Trophoblast cell (in vitro differentiated cells and primary cell): ENCODE results near the gene EBF3.

Source experiments
- DNase-seq, 2 donors: peaks; one replicate each; pipeline ENCODE4 v3.0.0-alpha.2; 2016
- H2AFZ ChIP-seq: 2 replicates; pipeline ENCODE4 v1.6.1; 2013; ENCODE audit warnings: low read length, moderate library complexity, mild to moderate bottlenecking; ENCODE audit not compliant: insufficient read depth, poor library complexity
- H2AK5ac ChIP-seq: 2 replicates; pipeline ENCODE4 v1.6.1; 2013; ENCODE audit warnings: mild to moderate bottlenecking, low read length
- H2BK120ac ChIP-seq: 2 replicates; pipeline ENCODE4 v1.6.1; 2013; ENCODE audit warnings: low read length, mild to moderate bottlenecking, moderate library complexity; ENCODE audit not compliant: insufficient read depth, poor library complexity
- H2BK12ac ChIP-seq: 2 replicates; pipeline ENCODE4 v1.6.1; 2013; ENCODE audit warnings: mild to moderate bottlenecking, low read length, moderate library complexity
- H2BK5ac ChIP-seq: 2 replicates; pipeline ENCODE4 v1.6.1; 2013; ENCODE audit warnings: low read length, low read depth, moderate library complexity, mild to moderate bottlenecking; ENCODE audit not compliant: poor library complexity
- H3K14ac ChIP-seq: 2 replicates; pipeline ENCODE4 v1.6.1; 2013; ENCODE audit warnings: mild to moderate bottlenecking, low read length
- H3K18ac ChIP-seq: 2 replicates; pipeline ENCODE4 v1.6.1; 2013; ENCODE audit warnings: mild to moderate bottlenecking, low read length
- H3K23ac ChIP-seq: 2 replicates; pipeline ENCODE4 v1.6.1; 2013; ENCODE audit warnings: low read length
- H3K27ac ChIP-seq: 2 replicates; pipeline ENCODE4 v1.5.1; 2013; ENCODE audit warnings: low read depth, mild to moderate bottlenecking, inconsistent platforms, low read length, moderate library complexity
- H3K27me3 ChIP-seq: 2 replicates; pipeline ENCODE4 v1.6.1; 2013; ENCODE audit warnings: inconsistent platforms, mild to moderate bottlenecking, low read length, moderate library complexity; ENCODE audit not compliant: insufficient read depth
- H3K36me3 ChIP-seq, 2 experiments: 1 replicate in 1 of 2; 2 replicates in 1 of 2; pipeline ENCODE4 v1.6.1; 2013; ENCODE audit warnings: low read length in 2 of 2, mild to moderate bottlenecking in 2 of 2, moderate library complexity in 1 of 2; ENCODE audit not compliant: insufficient read depth in 2 of 2, control insufficient read depth in 1 of 2
- H3K4ac ChIP-seq: 2 replicates; pipeline ENCODE4 v1.6.1; 2013; ENCODE audit warnings: low read depth, mild to moderate bottlenecking, low read length, moderate library complexity
- H3K4me1 ChIP-seq, 2 experiments: 1 replicate in 1 of 2; 2 replicates in 1 of 2; pipeline ENCODE4 v1.6.1; 2013; ENCODE audit warnings: low read length in 2 of 2, mild to moderate bottlenecking in 2 of 2, moderate library complexity in 1 of 2; ENCODE audit not compliant: insufficient read depth in 2 of 2, control insufficient read depth in 1 of 2
- H3K4me2 ChIP-seq: 2 replicates; pipeline ENCODE4 v1.6.1; 2013; ENCODE audit warnings: inconsistent platforms, mild to moderate bottlenecking, low read length, moderate library complexity
- H3K4me3 ChIP-seq: 2 replicates; pipeline ENCODE4 v1.5.1; 2013; ENCODE audit warnings: mild to moderate bottlenecking, low read depth, low read length, inconsistent platforms
- H3K79me1 ChIP-seq: one replicate; pipeline ENCODE4 v1.6.1; 2013; ENCODE audit warnings: low read length
- H3K79me2 ChIP-seq: 2 replicates; pipeline ENCODE4 v1.6.1; 2013; ENCODE audit warnings: low read length, mild to moderate bottlenecking; ENCODE audit not compliant: control insufficient read depth, insufficient read depth, poor library complexity
- H3K9ac ChIP-seq: 2 replicates; pipeline ENCODE4 v1.6.1; 2013; ENCODE audit warnings: mild to moderate bottlenecking, low read length
- H3K9me3 ChIP-seq: 2 replicates; pipeline ENCODE4 v1.6.1; 2013; ENCODE audit warnings: low read depth, mild to moderate bottlenecking, control low read depth, inconsistent platforms, low read length; ENCODE audit not compliant: insufficient read depth
- H4K12ac ChIP-seq: 2 replicates; pipeline ENCODE4 v1.6.1; 2013; ENCODE audit warnings: low read depth, mild to moderate bottlenecking, low read length, moderate library complexity
- H4K8ac ChIP-seq: 2 replicates; pipeline ENCODE4 v1.6.1; 2013; ENCODE audit warnings: low read depth, mild to moderate bottlenecking, low read length, moderate library complexity
- H4K91ac ChIP-seq: one replicate; pipeline ENCODE4 v1.6.1; 2013; ENCODE audit warnings: low read depth, mild to moderate bottlenecking, low read length, moderate library complexity
- WGBS: extraction: QIAGEN DNeasy Blood & Tissue Kit; methylation state at CpG from one replicate; pipeline ENCODE4 v1.1.7; 2013; ENCODE audit warnings: missing lambda C conversion rate; ENCODE audit not compliant: insufficient read length, insufficient coverage; ENCODE audit errors: extremely low coverage; 5-methylcytosine and 5-hydroxymethylcytosine counted together

EBF3 gene

DNA sequence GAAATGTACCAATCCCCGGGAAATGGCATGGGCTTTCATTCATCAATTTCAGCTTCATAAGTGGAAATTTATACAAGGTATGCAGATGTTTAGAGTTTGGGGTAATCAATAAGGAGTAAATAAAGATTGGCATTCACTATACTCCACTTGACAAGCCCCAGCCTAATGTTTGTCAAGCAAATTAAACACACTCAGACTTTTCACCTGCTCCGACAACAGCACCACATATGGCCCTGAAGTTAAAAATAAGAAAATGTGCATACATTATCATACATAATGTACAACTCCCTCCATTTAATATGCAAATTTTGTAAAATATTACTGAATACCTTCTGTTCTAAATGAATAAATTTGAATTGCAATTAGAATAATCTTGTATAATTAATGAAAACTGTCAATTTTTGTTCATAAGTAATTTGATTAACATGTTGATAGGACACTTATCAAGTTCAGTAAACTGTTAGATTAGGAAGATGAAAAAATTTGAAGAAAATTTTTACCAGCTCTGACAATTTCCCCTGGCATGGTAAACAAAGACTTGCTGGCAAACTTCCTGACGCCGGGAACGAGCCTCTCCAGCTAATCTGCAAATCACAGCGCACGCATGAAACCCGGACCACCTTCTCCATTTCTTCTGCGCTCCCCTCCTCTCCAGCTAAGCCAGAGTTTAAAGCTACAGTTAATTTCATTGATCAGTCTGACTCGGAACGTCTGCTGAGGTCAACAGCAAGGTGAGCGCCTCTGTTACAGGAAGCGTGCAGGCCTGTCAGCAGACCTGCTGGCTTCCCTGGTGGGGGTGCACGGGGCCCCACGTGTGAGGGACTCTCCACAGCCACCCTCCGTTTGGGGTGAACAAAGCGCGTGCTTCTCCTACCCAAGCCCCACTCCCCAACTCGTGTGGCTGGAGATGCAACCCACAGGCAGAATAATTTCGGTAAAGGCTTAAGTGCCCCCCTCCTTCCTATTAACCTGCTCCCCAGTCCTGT lies 70.7 kb downstream of the EBF3 start:
- H4K8ac ChIP-seq: no peak overlapping the region
- H2AK5ac ChIP-seq: no peak overlapping the region
- peaks cover 4% of the 10 kb centered on the region for H3K9me3 ChIP-seq
- H2BK12ac ChIP-seq: no peak overlapping the region
- H3K4me1 ChIP-seq: no peaks in the 10 kb centered on the region
- no peak overlapping the region for H2BK120ac ChIP-seq
- H3K14ac ChIP-seq: no peak overlapping the region
- no peaks in the 10 kb centered on the region for H3K27me3 ChIP-seq
- H4K12ac ChIP-seq: no peak overlapping the region
- no peak overlapping the region for H3K9ac ChIP-seq
- no peaks in the 10 kb centered on the region for H3K36me3 ChIP-seq
- H2AFZ ChIP-seq: no peak overlapping the region
- no peaks in the 10 kb centered on the region for H3K79me1 ChIP-seq
- no peaks in the 10 kb centered on the region for H3K79me2 ChIP-seq
- H4K91ac ChIP-seq: no peak overlapping the region
- H3K23ac ChIP-seq: no peak overlapping the region
- H2BK5ac ChIP-seq: no peak overlapping the region
- no peak overlapping the region for H3K27ac ChIP-seq
- no peak overlapping the region for H3K4me3 ChIP-seq
- no peak for DNase-seq
- no peak overlapping the region for H3K18ac ChIP-seq
- no CpG with 5 or more reads among the region's 20 CpGs for WGBS
- no peak overlapping the region for H3K4ac ChIP-seq
- no peak overlapping the region for H3K4me2 ChIP-seq

DNA sequence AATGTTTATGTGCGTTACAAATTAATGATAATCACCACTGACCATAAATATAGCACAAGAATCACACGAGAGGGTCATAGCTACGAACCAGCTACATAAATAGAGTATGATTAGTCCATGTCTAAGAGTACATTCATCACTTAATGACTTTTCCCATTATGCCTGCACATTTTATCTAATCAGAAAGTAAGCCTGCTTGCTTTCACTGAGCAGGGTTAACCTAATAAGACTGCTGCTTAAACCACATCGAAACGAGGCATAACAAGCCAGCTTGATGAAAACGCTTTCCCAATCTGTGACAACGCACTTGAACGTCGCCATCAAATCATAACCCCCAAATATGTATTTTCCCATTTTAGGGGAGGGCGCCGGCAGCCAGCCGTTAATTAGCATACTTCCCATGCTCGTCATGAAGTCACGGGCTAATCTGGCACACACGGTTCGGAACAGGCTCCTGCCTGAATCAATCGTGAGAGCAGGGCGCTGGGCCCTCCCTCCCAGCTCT lies 71.5 kb downstream of the EBF3 start:
- Histone ChIP-seq H2BK5ac (no peak overlapping the region), H3K9ac (no peak overlapping the region), H3K36me3 (no peaks in the 10 kb centered on the region), H4K91ac (no peak overlapping the region), H3K9me3 (peaks cover 4% of the 10 kb centered on the region), H3K18ac (no peak overlapping the region), H3K23ac (no peak overlapping the region), H3K4me1 (no peaks in the 10 kb centered on the region), H2AFZ (no peak overlapping the region), H3K79me2 (no peaks in the 10 kb centered on the region), H3K4ac (no peak overlapping the region), H3K27ac (no peak overlapping the region), H3K14ac (no peak overlapping the region), H2BK12ac (no peak overlapping the region), H4K8ac (no peak overlapping the region), H3K27me3 (no peaks in the 10 kb centered on the region), H3K4me3 (no peak overlapping the region), H4K12ac (no peak overlapping the region), H2BK120ac (no peak overlapping the region), H3K79me1 (no peaks in the 10 kb centered on the region), H2AK5ac (no peak overlapping the region), H3K4me2 (no peak overlapping the region)
- no CpG with 5 or more reads among the region's 18 CpGs for whole genome bisulfite sequencing
- DNase-seq: no peak

DNA sequence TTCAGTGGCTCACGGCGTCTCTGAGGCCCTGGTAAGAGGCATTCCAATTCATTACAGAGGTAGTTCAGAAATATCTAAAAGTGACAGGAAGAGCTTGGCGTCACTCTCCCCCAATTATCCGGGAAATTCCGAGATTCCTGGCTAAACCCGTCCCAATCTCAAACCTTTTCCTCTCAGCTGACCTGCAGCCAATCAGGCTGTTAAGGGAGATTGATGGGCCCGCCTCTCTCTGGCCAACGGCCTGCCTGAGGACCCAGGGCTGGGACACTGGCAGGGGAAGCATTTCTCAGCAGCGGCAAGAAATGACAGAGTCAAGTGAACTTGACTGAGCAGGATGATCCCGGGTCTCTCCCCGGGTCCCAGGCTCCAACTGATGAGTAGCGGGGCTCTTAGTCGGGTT lies 72.3 kb downstream of the EBF3 start:
- Histone ChIP-seq H3K27me3 (no peaks in the 10 kb centered on the region), H3K23ac (no peak overlapping the region), H4K12ac (no peak overlapping the region), H2AK5ac (no peak overlapping the region), H3K27ac (no peak overlapping the region), H2BK12ac (no peak overlapping the region), H4K91ac (no peak overlapping the region), H3K36me3 (no peaks in the 10 kb centered on the region), H4K8ac (no peak overlapping the region), H3K4ac (no peak overlapping the region), H2BK5ac (no peak overlapping the region), H3K4me3 (no peak overlapping the region), H3K18ac (no peak overlapping the region), H3K79me1 (no peaks in the 10 kb centered on the region), H2AFZ (no peak overlapping the region), H3K79me2 (no peaks in the 10 kb centered on the region), H3K14ac (no peak overlapping the region), H3K9ac (no peak overlapping the region), H3K9me3 (peaks cover 4% of the 10 kb centered on the region), H2BK120ac (no peak overlapping the region), H3K4me2 (no peak overlapping the region), H3K4me1 (no peaks in the 10 kb centered on the region)
- WGBS: no CpG with 5 or more reads among the region's 13 CpGs
- no peak for DNase-seq

DNA sequence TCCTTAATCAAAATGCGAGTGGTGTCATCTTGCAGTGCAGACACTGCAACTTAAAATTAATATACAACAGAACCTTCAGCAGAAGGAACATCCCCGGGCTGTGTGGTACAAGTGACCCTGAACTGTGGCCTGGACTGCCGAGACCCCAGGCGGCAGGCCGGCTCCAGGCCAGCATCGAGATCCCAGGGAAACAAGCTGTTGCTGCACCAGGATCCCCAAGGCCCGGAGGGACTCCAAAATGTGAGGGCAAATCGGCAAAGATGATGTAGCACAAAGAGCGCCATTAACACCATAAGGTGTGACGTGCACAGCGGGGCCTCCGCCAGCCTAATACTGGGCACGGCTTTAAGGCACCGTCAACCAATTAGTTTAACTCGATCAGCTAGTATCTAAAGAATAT lies 73.9 kb downstream of the EBF3 start:
- no peak overlapping the region for H2AK5ac ChIP-seq
- no peak overlapping the region for H2BK5ac ChIP-seq
- no peaks in the 10 kb centered on the region for H3K27me3 ChIP-seq
- no peak overlapping the region for H4K91ac ChIP-seq
- H4K12ac ChIP-seq: no peak overlapping the region
- no peak overlapping the region for H3K4ac ChIP-seq
- H2BK12ac ChIP-seq: no peak overlapping the region
- H3K9me3 ChIP-seq: peaks cover 3% of the 10 kb centered on the region
- H3K14ac ChIP-seq: no peak overlapping the region
- H3K36me3 ChIP-seq: no peaks in the 10 kb centered on the region
- no peak overlapping the region for H3K18ac ChIP-seq
- no peak overlapping the region for H3K27ac ChIP-seq
- no peak overlapping the region for H2BK120ac ChIP-seq
- H3K4me1 ChIP-seq: no peaks in the 10 kb centered on the region
- no peaks in the 10 kb centered on the region for H3K79me2 ChIP-seq
- DNase-seq: no peak
- H2AFZ ChIP-seq: no peak overlapping the region
- no CpG with 5 or more reads among the region's 15 CpGs for WGBS
- no peak overlapping the region for H4K8ac ChIP-seq
- H3K4me3 ChIP-seq: no peak overlapping the region
- no peak overlapping the region for H3K4me2 ChIP-seq
- no peak overlapping the region for H3K9ac ChIP-seq
- H3K79me1 ChIP-seq: no peaks in the 10 kb centered on the region
- no peak overlapping the region for H3K23ac ChIP-seq
